ENCODE measurements around the gene CASP8. TPM values are rescaled to one million over a fixed set of nuclear protein-coding genes. Genes with fewer than 3 reads are reported as not detected.

The CASP8 gene
- total RNA-seq, 1 donor from 2014 or later = 2.1 TPM

DNA sequence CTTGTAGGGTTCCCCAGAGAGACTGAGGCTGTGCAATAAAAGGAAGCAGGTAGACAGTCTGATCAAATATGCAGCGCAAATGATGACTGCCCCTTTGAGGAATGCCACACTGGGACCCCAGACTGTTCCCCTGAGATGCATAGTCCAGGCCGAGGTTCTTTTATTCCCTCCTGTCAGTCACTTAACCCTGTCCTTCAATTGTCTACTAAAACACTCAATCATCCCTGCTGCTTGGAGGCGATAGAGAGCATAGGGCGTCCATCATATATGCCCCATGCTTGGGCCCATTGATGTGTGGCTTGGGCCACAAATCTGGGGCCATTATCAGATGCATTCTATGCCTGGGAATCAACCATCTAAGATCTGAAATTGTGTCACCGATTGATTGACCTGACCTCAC is 15.5 kb upstream of the CASP8 start:
- Histone ChIP-seq H3K4me3 (no peak overlapping the region), H4K20me1 (ENCODE audit: low read depth) (no peaks in the 10 kb centered on the region), H3K4me2 (no peak overlapping the region), H3K4me1 (no peaks in the 10 kb centered on the region), H3K27me3 (no peaks in the 10 kb centered on the region), H2AFZ (replicated peaks) (no peak overlapping the region), H3K27ac (no peak overlapping the region), H3K9ac (no peak overlapping the region), H3K79me2 (ENCODE audit: low read depth) (no peaks in the 10 kb centered on the region), H3F3A (ENCODE audit: low read depth) (no peaks in the 10 kb centered on the region), H3K9me3 (ENCODE audit: low read depth) (no peaks in the 10 kb centered on the region), H3K36me3 (no peaks in the 10 kb centered on the region)
- H3K4me1 Mint-ChIP-seq = no peaks in the 10 kb centered on the region
- H3K9me3 Mint-ChIP-seq = peaks cover 9% of the 10 kb centered on the region
- H3K27ac Mint-ChIP-seq = no peak overlapping the region
- no peak overlapping the region for H3K4me3 Mint-ChIP-seq
- H3K36me3 Mint-ChIP-seq = no peaks in the 10 kb centered on the region
- peaks cover 3% of the 10 kb centered on the region for H3K27me3 Mint-ChIP-seq (ENCODE audit: insufficient read depth, low read depth)
- no peak for DNase-seq (ENCODE audit: low spot score)
- TF ChIP-seq EZH2phosphoT487 (IDR thresholded peaks at IDR 0.05) (no peak), EZH2 (IDR thresholded peaks at IDR 0.05) (no peak)
- TF ChIP-seq, protein P1, sequence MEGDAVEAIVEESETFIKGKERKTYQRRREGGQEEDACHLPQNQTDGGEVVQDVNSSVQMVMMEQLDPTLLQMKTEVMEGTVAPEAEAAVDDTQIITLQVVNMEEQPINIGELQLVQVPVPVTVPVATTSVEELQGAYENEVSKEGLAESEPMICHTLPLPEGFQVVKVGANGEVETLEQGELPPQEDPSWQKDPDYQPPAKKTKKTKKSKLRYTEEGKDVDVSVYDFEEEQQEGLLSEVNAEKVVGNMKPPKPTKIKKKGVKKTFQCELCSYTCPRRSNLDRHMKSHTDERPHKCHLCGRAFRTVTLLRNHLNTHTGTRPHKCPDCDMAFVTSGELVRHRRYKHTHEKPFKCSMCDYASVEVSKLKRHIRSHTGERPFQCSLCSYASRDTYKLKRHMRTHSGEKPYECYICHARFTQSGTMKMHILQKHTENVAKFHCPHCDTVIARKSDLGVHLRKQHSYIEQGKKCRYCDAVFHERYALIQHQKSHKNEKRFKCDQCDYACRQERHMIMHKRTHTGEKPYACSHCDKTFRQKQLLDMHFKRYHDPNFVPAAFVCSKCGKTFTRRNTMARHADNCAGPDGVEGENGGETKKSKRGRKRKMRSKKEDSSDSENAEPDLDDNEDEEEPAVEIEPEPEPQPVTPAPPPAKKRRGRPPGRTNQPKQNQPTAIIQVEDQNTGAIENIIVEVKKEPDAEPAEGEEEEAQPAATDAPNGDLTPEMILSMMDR (IDR thresholded peaks at IDR 0.05) = no peak

DNA sequence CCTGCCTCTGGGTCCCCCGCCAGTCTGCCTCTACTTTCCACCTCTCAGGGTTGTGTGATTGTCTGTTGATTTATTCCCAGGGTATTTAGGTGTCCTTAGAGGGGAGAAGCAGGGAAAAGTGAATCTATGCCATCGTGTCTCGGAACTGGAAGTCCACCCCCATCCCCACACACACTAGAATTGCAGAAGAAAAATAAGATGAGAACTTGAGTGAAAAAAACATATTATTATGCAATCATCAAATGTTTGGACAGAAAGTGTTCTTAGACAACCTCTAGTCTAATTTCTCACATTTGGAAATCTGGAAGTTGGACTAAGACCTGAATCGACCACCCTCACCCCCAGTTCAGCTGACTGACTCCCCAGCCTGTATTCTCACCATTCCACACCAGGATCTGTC is 14.1 kb upstream of the CASP8 start:
- Histone ChIP-seq H3F3A (ENCODE audit: low read depth) (no peaks in the 10 kb centered on the region), H3K27ac (no peak overlapping the region), H3K79me2 (ENCODE audit: low read depth) (no peaks in the 10 kb centered on the region), H3K36me3 (no peaks in the 10 kb centered on the region), H3K9ac (no peak overlapping the region), H2AFZ (replicated peaks) (no peak overlapping the region), H3K9me3 (ENCODE audit: low read depth) (no peaks in the 10 kb centered on the region), H3K4me2 (no peak overlapping the region), H3K4me3 (no peak overlapping the region), H3K27me3 (no peaks in the 10 kb centered on the region), H3K4me1 (no peaks in the 10 kb centered on the region), H4K20me1 (ENCODE audit: low read depth) (no peaks in the 10 kb centered on the region)
- TF ChIP-seq EZH2phosphoT487 (IDR thresholded peaks at IDR 0.05) (no peak), EZH2 (IDR thresholded peaks at IDR 0.05) (no peak)
- TF ChIP-seq, protein P1 (IDR thresholded peaks at IDR 0.05) = no peak
- Mint-ChIP-seq H3K9me3 (peaks cover 9% of the 10 kb centered on the region), H3K27me3 (ENCODE audit: insufficient read depth, low read depth) (peaks cover 3% of the 10 kb centered on the region), H3K4me1 (no peaks in the 10 kb centered on the region), H3K4me3 (no peak overlapping the region), H3K27ac (no peak overlapping the region), H3K36me3 (no peaks in the 10 kb centered on the region)
- DNase-seq (ENCODE audit: low spot score) = no peak

DNA sequence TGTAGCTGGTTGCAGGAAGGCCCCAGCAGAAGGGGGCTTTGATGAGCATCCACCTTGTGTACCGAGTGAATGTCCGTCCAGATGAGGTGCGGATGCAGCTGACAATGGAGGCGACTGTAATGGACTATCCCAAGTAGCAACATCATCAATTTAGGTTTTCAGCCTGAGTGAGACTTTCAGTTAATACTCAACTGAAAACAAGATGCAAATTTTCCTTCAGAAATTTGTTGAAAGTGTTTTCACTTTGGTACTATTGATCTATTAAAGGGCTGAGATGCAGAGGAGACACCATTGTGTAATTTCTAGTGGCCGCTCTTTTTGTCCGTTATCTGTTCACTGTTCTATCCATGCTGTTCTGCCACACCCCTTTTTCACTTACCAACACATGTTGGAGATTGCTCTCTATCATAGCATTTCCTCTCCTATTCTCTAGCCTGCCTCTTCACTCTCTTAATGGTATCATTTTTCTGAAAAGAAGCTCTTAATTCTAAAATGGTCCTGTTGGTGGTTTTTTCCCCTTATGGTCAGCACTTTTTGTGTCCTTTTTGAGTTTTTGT is 12.0 kb upstream of the CASP8 start:
- Histone ChIP-seq H3K4me2 (no peak overlapping the region), H3K79me2 (ENCODE audit: low read depth) (no peaks in the 10 kb centered on the region), H3K4me3 (no peak overlapping the region), H3K9ac (no peak overlapping the region), H3K36me3 (no peaks in the 10 kb centered on the region), H2AFZ (replicated peaks) (no peak overlapping the region), H3K9me3 (ENCODE audit: low read depth) (no peaks in the 10 kb centered on the region), H4K20me1 (ENCODE audit: low read depth) (no peaks in the 10 kb centered on the region), H3K27ac (no peak overlapping the region), H3F3A (ENCODE audit: low read depth) (no peaks in the 10 kb centered on the region), H3K4me1 (no peaks in the 10 kb centered on the region), H3K27me3 (no peaks in the 10 kb centered on the region)
- Mint-ChIP-seq H3K27ac (no peak overlapping the region), H3K4me1 (no peaks in the 10 kb centered on the region), H3K4me3 (no peak overlapping the region), H3K36me3 (no peaks in the 10 kb centered on the region), H3K9me3 (no peaks in the 10 kb centered on the region), H3K27me3 (ENCODE audit: insufficient read depth, low read depth) (peaks cover 3% of the 10 kb centered on the region)
- TF ChIP-seq, protein P1 (IDR thresholded peaks at IDR 0.05) = no peak
- TF ChIP-seq EZH2phosphoT487 (IDR thresholded peaks at IDR 0.05) = no peak
- TF ChIP-seq EZH2 (IDR thresholded peaks at IDR 0.05) = no peak
- no peak for DNase-seq (ENCODE audit: low spot score)
